ENCODE data around the gene SLC9B1. TPM values are rescaled to one million over a fixed set of nuclear protein-coding genes. Genes with fewer than 3 reads are reported as not detected.

Gene SLC9B1
- total and polyA plus RNA-seq, 2 of the 13 experiments (the other 11 are each of a cell fraction or from before 2014, with no cell fraction given), result 0.17 to 0.20 TPM

DNA sequence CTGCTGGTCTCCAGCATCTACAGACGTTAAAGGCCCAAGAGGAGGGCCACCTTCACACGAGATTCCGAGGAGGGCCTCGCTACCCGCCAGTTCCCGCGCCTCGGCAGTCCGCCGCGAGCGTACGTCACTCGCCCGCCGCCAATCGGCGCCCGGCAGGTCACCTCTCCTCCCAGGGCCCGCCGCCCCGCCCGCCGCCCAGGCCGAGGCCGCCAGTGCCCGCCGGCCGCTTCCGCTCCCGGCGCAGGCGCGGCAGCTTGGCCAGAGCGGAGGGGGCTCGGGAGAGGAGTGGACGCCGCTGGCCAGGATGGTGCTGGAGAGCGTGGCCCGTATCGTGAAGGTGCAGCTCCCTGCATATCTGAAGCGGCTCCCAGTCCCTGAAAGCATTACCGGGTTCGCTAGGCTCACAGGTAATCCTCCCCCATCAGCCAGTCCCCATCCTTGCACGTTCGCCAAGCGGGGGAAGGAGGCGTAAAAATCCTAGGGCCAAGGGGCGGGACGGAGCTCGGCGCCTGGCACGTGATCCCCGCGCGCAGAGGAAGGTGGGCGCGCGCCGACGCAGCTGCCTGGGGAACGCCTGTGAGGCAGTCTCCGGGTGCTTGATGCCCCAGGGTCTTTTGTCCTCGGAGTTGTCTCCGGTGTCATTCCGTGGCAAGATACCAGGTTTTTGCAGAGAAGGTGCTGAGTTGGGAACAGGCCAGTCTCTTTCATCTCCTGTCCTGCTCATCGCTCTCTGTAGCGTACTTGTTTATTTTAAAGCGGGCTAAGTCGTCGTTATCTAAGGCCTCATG, 150.5 kb downstream of the SLC9B1 start, which contains the start of gene CISD2 (continued):
- TF ChIP-seq ATF7 (IDR thresholded peaks at IDR 0.05) (no peak), ATF7 (CRISPR knock-in tag; IDR thresholded peaks at IDR 0.05) (peak; percentile 88), SOX13 (IDR thresholded peaks at IDR 0.05) (no peak), SOX13 (CRISPR knock-in tag; conservative IDR thresholded peaks at IDR 0.05 in 1 of 2, IDR thresholded peaks at IDR 0.05 in 1 of 2) (peak in 1 of 2 experiments; percentile 39; a peak in 2 of 4 replicates), ZBTB7A (CRISPR knock-in tag; IDR thresholded peaks at IDR 0.05) (peak; percentile 20; the same call in 1 of the 2 replicates), CBFB (CRISPR knock-in tag; IDR thresholded peaks at IDR 0.05) (peak; percentile 57), ZKSCAN5 (CRISPR knock-in tag; IDR thresholded peaks at IDR 0.05) (no peak), E2F2 (CRISPR knock-in tag; IDR thresholded peaks at IDR 0.05; ENCODE audit: borderline replicate concordance) (0 out of 2 replicates have a peak, but pooled peaks have one; percentile 21), NFKBIZ (CRISPR knock-in tag; IDR thresholded peaks at IDR 0.05) (peak; percentile 76; the same call in 1 of the 2 replicates), ZNF468 (CRISPR knock-in tag; IDR thresholded peaks at IDR 0.05) (no peak), TP53 (CRISPR knock-in tag; conservative IDR thresholded peaks at IDR 0.05) (0 out of 2 replicates have a peak, but pooled peaks have one; percentile 48), ZNF615 (CRISPR knock-in tag; IDR thresholded peaks at IDR 0.05; ENCODE audit: borderline replicate concordance) (0 out of 2 replicates have a peak, but pooled peaks have one; percentile 38), SMYD3 (CRISPR knock-in tag; IDR thresholded peaks at IDR 0.05) (no peak; the same call in 1 of the 2 replicates), AHR (CRISPR knock-in tag; IDR thresholded peaks at IDR 0.05) (peak; percentile 29; the same call in 1 of the 2 replicates), ARHGAP35 (CRISPR knock-in tag; IDR thresholded peaks at IDR 0.05; ENCODE audit: borderline replicate concordance) (peak; percentile 76), GMEB2 (CRISPR knock-in tag; IDR thresholded peaks at IDR 0.05; ENCODE audit: low read depth) (no peak; the same call in 1 of the 2 replicates), GZF1 (CRISPR knock-in tag; IDR thresholded peaks at IDR 0.05) (0 out of 2 replicates have a peak, but pooled peaks have one; percentile 50), ZFP62 (CRISPR knock-in tag; IDR thresholded peaks at IDR 0.05) (no peak), NFAT5 (CRISPR knock-in tag; IDR thresholded peaks at IDR 0.05) (no peak; the same call in 1 of the 2 replicates)
- TF ChIP-seq, protein P1, sequence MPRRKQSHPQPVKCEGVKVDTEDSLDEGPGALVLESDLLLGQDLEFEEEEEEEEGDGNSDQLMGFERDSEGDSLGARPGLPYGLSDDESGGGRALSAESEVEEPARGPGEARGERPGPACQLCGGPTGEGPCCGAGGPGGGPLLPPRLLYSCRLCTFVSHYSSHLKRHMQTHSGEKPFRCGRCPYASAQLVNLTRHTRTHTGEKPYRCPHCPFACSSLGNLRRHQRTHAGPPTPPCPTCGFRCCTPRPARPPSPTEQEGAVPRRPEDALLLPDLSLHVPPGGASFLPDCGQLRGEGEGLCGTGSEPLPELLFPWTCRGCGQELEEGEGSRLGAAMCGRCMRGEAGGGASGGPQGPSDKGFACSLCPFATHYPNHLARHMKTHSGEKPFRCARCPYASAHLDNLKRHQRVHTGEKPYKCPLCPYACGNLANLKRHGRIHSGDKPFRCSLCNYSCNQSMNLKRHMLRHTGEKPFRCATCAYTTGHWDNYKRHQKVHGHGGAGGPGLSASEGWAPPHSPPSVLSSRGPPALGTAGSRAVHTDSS (CRISPR knock-in tag; conservative IDR thresholded peaks at IDR 0.05), result no peak
